Liver (tissue), 9 donors: ENCODE results near the gene TMPRSS13. TPM values are rescaled to one million over a fixed set of nuclear protein-coding genes. Genes with fewer than 3 reads are reported as not detected.

ENCODE experiments used
- DNase-seq: peaks from one replicate; pipeline ENCODE4 v3.0.0-alpha.2; 2017; ENCODE audit warnings: low spot score
- H3K27ac ChIP-seq, 2 donors: one replicate each; pipeline ENCODE4 v1.7.0; 2013; ENCODE audit warnings: inconsistent platforms in 2 of 2, low read length in 2 of 2, control low read depth in 1 of 2, low read depth in 1 of 2, mild to moderate bottlenecking in 1 of 2
- H3K27me3 ChIP-seq, 4 donors: one replicate each; pipeline versions ENCODE4 v1.6.1 to v1.7.0; 2013; ENCODE audit warnings: low read length in 3 of 4, inconsistent platforms in 1 of 4, mild to moderate bottlenecking in 1 of 4, moderate library complexity in 1 of 4; ENCODE audit not compliant: control insufficient read depth in 4 of 4, insufficient read depth in 4 of 4
- H3K36me3 ChIP-seq, 4 donors: one replicate each; pipeline versions ENCODE4 v1.6.1 to v1.7.0; 2013; ENCODE audit warnings: low read length in 3 of 4, mild to moderate bottlenecking in 3 of 4, low read depth in 1 of 4, moderate library complexity in 1 of 4; ENCODE audit not compliant: control insufficient read depth in 4 of 4, insufficient read depth in 3 of 4
- H3K4me1 ChIP-seq, 4 donors: one replicate each; pipeline versions ENCODE4 v1.6.1 to v1.7.0; 2013; ENCODE audit warnings: low read length in 3 of 4, mild to moderate bottlenecking in 3 of 4, moderate library complexity in 1 of 4; ENCODE audit not compliant: control insufficient read depth in 4 of 4, insufficient read depth in 4 of 4
- H3K4me3 ChIP-seq, 3 donors: one replicate each; pipeline versions ENCODE4 v1.6.1 to v1.7.0; 2013; ENCODE audit warnings: low read length in 3 of 3, control low read depth in 1 of 3, low read depth in 1 of 3, mild to moderate bottlenecking in 1 of 3
- H3K9ac ChIP-seq, 2 donors: one replicate each; pipeline ENCODE4 v1.7.0; 2013; ENCODE audit warnings: low read length in 2 of 2, mild to moderate bottlenecking in 2 of 2, moderate library complexity in 2 of 2, control low read depth in 1 of 2, low read depth in 1 of 2
- H3K9me3 ChIP-seq, 4 donors: one replicate each; pipeline versions ENCODE4 v1.6.1 to v1.7.0; 2013; ENCODE audit warnings: low read length in 3 of 4; ENCODE audit not compliant: control insufficient read depth in 4 of 4
- ATF3 ChIP-seq: IDR thresholded peaks from 2 replicates; pipeline ENCODE4 v1.6.1; 2016; ENCODE audit warnings: antibody characterized with exemption
- CTCF ChIP-seq: fragments of 150-350 bp; IDR thresholded peaks from 2 replicates; pipeline ENCODE4 v1.5.1; 2017; ENCODE audit warnings: improper control_type of control experiment, low read depth, low read length; ENCODE audit not compliant: missing input control
- EGR1 ChIP-seq, 2 donors: IDR thresholded peaks; 2 replicates each; pipeline ENCODE4 v1.6.1; 2016 to 2018; ENCODE audit warnings: antibody characterized with exemption in 2 of 2, low read depth in 2 of 2
- FOXA1 ChIP-seq: IDR thresholded peaks from 2 replicates; pipeline ENCODE4 v1.6.1; 2016; ENCODE audit warnings: antibody characterized with exemption
- FOXA2 ChIP-seq: IDR thresholded peaks from 2 replicates; pipeline ENCODE4 v1.6.1; 2016; ENCODE audit warnings: antibody characterized with exemption
- HNF4A ChIP-seq, 2 donors: conservative IDR thresholded peaks; 2 replicates each; pipeline ENCODE4 v1.6.1; 2016; ENCODE audit warnings: antibody characterized with exemption in 2 of 2, mild to moderate bottlenecking in 2 of 2
- HNF4G ChIP-seq: IDR thresholded peaks from 2 replicates; pipeline ENCODE4 v1.6.1; 2016; ENCODE audit warnings: antibody characterized with exemption
- JUND ChIP-seq, 2 donors: IDR thresholded peaks; 2 replicates each; pipeline ENCODE4 v1.6.1; 2016; ENCODE audit warnings: antibody characterized with exemption in 2 of 2
- MAX ChIP-seq: IDR thresholded peaks from 2 replicates; pipeline ENCODE4 v1.6.1; 2016; ENCODE audit warnings: antibody characterized with exemption
- NR2F2 ChIP-seq: IDR thresholded peaks from 2 replicates; pipeline ENCODE4 v1.6.1; 2016; ENCODE audit warnings: antibody characterized with exemption
- RAD21 ChIP-seq, 2 donors: IDR thresholded peaks; 2 replicates each; pipeline ENCODE4 v1.6.1; 2016; ENCODE audit warnings: antibody characterized with exemption in 2 of 2, mild to moderate bottlenecking in 2 of 2
- REST ChIP-seq: IDR thresholded peaks from 2 replicates; pipeline ENCODE4 v1.6.1; 2016; ENCODE audit warnings: antibody characterized with exemption, mild to moderate bottlenecking
- RXRA ChIP-seq, 2 donors: IDR thresholded peaks; 2 replicates each; pipeline ENCODE4 v1.6.1; 2017 to 2018; ENCODE audit warnings: antibody characterized with exemption in 2 of 2, mild to moderate bottlenecking in 1 of 2
- SP1 ChIP-seq: IDR thresholded peaks from 2 replicates; pipeline ENCODE4 v1.6.1; 2018; ENCODE audit warnings: antibody characterized with exemption, mild to moderate bottlenecking
- TAF1 ChIP-seq: conservative IDR thresholded peaks from 2 replicates; pipeline ENCODE4 v1.6.1; 2016; ENCODE audit warnings: antibody characterized with exemption, mild to moderate bottlenecking
- YY1 ChIP-seq: IDR thresholded peaks from 2 replicates; pipeline ENCODE4 v1.6.1; 2016; ENCODE audit warnings: antibody characterized with exemption, mild to moderate bottlenecking
- ZBTB33 ChIP-seq: IDR thresholded peaks from 2 replicates; pipeline ENCODE4 v1.6.1; 2016; ENCODE audit warnings: antibody characterized with exemption
- WGBS: extraction: QIAGEN DNeasy Blood & Tissue Kit; methylation state at CpG from one replicate; pipeline ENCODE4 v1.1.7; 2013; 5-methylcytosine and 5-hydroxymethylcytosine counted together
- polyA plus RNA-seq, 2 donors: library from polyadenylated mRNA; stranded (reverse) in 1 of 2; unstranded in 1 of 2; fragments of 200-250 nt in 1 of 2; fragments of >200 nt in 1 of 2; fragmentation: Nextera tagmentation in 1 of 2; extraction: Ambion mirVana in 1 of 2; gene quantifications; one replicate each; pipeline versions ENCODE4 v1.2.1 to v1.2.3, GENCODE V29; 2013 to 2015
- total RNA-seq, 2 donors: library from RNA; depleted of rRNA; stranded (reverse); fragments of >200 nt; gene quantifications; one replicate each; pipeline ENCODE4 v1.2.3, GENCODE V29; 2014
- donor health status: healthy.
- donor health status: healthy.
- donor health status: healthy.
- donor health status: healthy.
- donor health status: healthy.

Gene TMPRSS13
- total and polyA plus RNA-seq, 4 donors, result 0.11 to 0.93 (median 0.24) TPM

GRCh38 chr11:117852309-117852708 lies 76.9 kb downstream of the TMPRSS13 start:
- Histone ChIP-seq H3K4me3 (no peak overlapping the region), H3K36me3 (no peaks in the 10 kb centered on the region), H3K4me1 (peaks cover 0 to 2% (median 0%) of the 10 kb centered on the region in 4 donors), H3K9ac (no peak overlapping the region), H3K9me3 (peaks cover 0 to 5% (median 3%) of the 10 kb centered on the region in 4 donors), H3K27me3 (peaks cover 0 to 3% (median 0%) of the 10 kb centered on the region in 4 donors), H3K27ac (no peak overlapping the region)
- DNase-seq, result no peak
- WGBS, result 64% methylated on average over 3 of the region's 3 CpGs
- no peak for TF ChIP-seq HNF4G
- no peak for TF ChIP-seq YY1
- TF ChIP-seq JUND (IDR thresholded peaks at IDR 0.05), result no peak
- no peak for TF ChIP-seq REST
- TF ChIP-seq RXRA (IDR thresholded peaks at IDR 0.05), result no peak
- TF ChIP-seq HNF4A (conservative IDR thresholded peaks at IDR 0.05), result no peak
- TF ChIP-seq SP1, result no peak
- TF ChIP-seq NR2F2, result no peak
- TF ChIP-seq FOXA1, result no peak
- TF ChIP-seq EGR1 (IDR thresholded peaks at IDR 0.05; ENCODE audit: low read depth in 2 of 2), result no peak
- TF ChIP-seq CTCF, result no peak

- Histone ChIP-seq H3K36me3 (no peaks in the 10 kb centered on the region), H3K27ac (no peak overlapping the region), H3K4me3 (no peak overlapping the region), H3K9ac (no peak overlapping the region), H3K9me3 (peaks cover 0 to 5% (median 3%) of the 10 kb centered on the region in 4 donors), H3K27me3 (peaks cover 0 to 3% (median 0%) of the 10 kb centered on the region in 4 donors), H3K4me1 (peaks cover 0 to 1% (median 0%) of the 10 kb centered on the region in 4 donors)
- TF ChIP-seq MAX (no peak), ATF3 (no peak), EGR1 (IDR thresholded peaks at IDR 0.05; ENCODE audit: low read depth in 2 of 2) (no peak), YY1 (no peak), NR2F2 (no peak)
- no peak for DNase-seq
- WGBS, result 46% methylated on average over 3 of the region's 3 CpGs
Measured at GRCh38 chr11:117851852-117852251, 77.3 kb downstream of the TMPRSS13 start.

GRCh38 chr11:117851106-117851505 lies 78.1 kb downstream of the TMPRSS13 start:
- Histone ChIP-seq H3K27ac (no peak overlapping the region), H3K9ac (no peak overlapping the region), H3K4me3 (no peak overlapping the region), H3K9me3 (peaks cover 0 to 5% (median 3%) of the 10 kb centered on the region in 4 donors), H3K27me3 (peaks cover 0 to 3% (median 0%) of the 10 kb centered on the region in 4 donors), H3K36me3 (no peaks in the 10 kb centered on the region), H3K4me1 (no peaks in the 10 kb centered on the region)
- WGBS, result 74% methylated on average over 3 of the region's 3 CpGs
- DNase-seq, result no peak
- TF ChIP-seq SP1 (no peak), FOXA2 (no peak), EGR1 (IDR thresholded peaks at IDR 0.05; ENCODE audit: low read depth in 2 of 2) (no peak), TAF1 (no peak), FOXA1 (no peak), ATF3 (no peak), ZBTB33 (no peak), RAD21 (IDR thresholded peaks at IDR 0.05) (no peak)
